Tongue (tissue), 2 donors: ENCODE data around the gene OVCA2. TPM values are rescaled to one million over a fixed set of nuclear protein-coding genes. Genes with fewer than 3 reads are reported as not detected.

ENCODE experiments used
- DNase-seq: peaks from one replicate; pipeline ENCODE4 v3.0.0-alpha.2; 2015
- total RNA-seq: library from RNA; depleted of rRNA; stranded (reverse); fragments of >200 nt; gene quantifications from one replicate; pipeline ENCODE4 v1.2.3, GENCODE V29; 2014

Gene OVCA2
- total RNA-seq, 1 donor from 2014 or later: 25.6 TPM

DNA sequence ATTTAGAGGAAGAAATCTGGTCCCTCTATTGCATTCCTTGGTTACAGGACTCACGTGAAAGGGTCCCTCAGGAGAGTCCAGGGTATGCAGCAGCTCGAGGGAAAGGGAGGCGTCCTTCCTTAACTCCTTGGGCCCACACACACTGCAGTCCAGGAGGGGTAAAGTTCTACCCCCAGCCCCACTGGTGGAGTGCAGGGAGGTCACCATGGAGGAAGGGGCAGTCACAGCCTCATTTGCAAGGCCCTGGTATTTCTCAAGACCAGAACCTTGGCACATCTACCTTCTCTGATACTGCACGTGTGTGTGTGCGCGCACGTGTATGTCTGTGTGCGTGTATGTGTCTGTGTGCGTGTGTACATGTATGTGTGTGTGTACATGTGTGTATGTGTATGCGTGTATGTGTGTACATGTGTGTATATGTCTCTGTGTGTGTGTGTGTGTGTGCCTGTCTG lies 24.2 kb downstream of the OVCA2 start:
- no peak for DNase-seq

DNA sequence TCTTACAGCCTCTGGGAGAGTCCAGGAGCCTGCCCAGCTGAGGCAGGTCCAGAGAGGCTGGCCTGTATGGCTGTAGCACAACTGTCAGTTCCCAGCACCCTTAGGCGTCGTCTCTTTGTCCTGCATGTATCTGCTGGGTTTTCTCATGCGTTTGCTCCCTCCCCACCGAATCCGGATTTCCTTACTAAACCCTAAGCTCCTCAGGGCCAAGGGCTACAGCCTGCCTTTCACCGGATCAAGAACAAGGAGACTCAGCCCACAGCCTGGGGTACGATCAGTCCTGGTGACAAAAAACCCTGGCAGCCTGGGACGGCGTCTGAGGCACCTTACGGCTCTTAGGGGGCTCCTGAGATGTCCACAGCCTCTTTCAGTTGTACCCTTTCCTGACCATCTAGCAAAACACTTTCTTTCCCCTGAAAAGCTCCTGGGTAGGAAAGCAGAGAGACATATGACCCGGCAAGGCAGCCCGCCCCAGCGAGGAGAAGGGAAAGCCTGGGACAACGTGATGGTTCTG lies 25.3 kb downstream of the OVCA2 start:
- peak; percentile 4 for DNase-seq

DNA sequence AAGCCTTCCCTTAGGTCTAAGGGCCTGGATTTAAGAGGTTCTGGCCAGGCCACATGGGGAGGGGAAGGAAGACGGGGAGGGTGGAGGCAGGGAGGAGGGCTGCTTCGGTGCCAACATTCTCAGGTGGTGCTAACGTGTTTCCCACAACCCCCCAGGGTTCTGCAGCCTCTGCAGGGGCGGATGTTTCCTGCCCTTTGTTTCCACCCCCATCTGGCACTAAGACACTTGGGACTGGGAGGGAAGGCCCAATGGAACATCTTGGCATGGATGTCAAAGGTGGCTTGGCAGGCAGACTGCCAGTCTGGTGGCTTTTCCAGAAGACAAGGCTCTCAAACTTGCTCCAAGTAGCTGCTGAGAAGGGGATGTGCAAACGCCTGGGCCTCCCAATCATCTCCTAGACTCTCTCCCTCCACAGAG lies 25.8 kb downstream of the OVCA2 start:
- DNase-seq: peak; percentile 28

DNA sequence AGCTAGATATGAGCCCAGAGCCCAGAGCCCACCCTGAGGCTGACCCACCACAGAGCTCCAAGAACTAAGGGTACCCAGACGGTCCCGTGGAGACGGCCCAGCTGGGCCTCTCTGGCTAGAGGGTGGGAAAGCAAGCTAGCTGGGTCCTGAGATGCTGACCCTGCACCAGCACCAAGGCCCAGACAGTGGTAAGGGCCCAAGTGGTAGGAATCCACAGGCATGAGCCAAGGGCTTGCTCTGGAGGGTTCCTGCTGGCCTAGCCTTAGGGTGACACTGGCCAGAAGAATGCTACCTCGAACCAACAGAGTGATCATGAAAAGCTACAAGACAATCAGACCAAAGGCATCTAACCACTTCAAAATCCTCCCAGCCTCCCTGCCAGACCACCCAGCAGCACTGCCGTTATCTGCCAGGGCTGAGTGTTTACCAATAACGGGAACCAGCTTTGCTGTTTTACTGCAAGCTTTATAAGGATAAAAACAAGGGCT lies 26.3 kb downstream of the OVCA2 start:
- DNase-seq: no peak

DNA sequence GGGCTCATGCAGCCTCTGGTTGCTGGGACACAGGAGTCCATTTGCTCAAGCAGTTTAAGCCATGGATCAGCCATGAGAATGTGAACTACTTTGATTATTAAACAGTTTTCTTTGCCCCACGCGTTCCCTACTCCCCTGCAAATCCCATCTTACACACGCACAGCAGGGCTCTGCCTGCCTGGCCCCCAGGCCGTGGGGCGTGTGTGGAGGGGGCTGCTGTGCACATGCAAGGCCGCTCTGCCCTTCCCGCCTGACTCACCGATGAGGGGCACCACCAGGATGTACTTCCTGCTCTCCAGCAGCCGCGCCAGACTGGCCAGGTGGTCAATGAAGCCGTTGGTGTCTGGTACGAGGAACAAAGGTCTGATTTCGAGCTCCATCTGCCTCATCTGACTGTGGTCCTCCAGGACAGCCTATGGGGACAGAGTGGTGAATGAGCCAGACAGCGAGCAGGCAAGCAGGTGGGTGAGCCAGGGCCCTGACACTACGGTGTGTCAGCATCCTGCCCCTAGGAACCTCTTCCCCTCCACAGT lies 26.8 kb downstream of the OVCA2 start:
- DNase-seq: peak; percentile 8

DNA sequence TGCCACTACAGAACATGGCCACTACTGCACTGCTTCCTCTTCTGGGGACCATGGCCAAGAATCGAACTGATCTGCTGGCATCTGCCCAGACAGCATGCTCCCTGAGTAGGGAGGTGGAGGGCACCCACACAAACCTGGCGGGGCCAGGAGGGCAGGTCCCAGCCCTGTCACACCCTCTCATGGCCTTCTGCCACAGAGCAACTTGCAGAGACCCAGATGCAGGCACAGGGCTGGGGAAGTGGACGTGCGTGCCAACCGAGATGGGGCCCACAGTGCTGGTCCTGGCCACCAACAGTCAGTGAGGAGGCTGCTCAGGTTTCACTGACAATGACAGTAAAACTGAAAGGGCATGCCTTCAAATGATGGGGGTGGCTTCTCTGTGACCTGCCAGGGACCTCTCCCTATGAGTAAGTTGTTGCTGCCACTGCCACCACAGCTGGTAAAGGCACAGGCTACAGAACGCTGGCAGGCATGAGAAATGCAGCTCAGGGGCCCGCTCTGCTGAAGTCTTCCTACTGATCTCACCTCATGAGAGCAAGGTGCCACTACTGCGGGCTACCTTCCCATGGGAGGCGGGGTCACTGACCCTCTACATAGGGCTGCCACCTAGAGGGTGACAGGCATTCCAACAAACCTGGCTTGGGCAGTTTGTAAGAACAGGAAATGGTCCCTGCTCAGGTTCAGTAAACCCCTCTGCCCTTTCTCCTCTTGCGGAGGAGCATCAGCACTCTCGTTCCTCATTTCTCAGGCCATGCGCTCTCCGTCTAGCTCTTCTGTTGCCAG lies 28.6 kb downstream of the OVCA2 start:
- peak; percentile 2 for DNase-seq

DNA sequence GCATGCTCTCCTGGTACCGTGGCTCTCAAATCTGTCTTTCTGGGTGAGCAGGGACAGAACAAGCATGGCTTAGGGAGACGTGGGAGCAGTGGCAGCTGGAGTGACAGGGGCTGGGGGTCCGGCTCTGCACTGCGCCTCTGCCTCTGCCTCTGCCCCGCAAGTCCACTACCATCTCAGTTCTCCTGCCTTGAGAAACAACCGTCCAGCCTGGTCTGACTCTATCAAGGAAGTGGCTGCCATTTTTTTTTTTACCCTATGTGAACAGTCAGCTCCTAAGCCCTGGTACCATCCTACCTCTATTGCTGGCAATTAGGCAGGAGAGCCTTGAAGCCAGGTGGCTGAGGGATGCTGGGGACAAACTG lies 29.2 kb downstream of the OVCA2 start:
- no peak for DNase-seq

DNA sequence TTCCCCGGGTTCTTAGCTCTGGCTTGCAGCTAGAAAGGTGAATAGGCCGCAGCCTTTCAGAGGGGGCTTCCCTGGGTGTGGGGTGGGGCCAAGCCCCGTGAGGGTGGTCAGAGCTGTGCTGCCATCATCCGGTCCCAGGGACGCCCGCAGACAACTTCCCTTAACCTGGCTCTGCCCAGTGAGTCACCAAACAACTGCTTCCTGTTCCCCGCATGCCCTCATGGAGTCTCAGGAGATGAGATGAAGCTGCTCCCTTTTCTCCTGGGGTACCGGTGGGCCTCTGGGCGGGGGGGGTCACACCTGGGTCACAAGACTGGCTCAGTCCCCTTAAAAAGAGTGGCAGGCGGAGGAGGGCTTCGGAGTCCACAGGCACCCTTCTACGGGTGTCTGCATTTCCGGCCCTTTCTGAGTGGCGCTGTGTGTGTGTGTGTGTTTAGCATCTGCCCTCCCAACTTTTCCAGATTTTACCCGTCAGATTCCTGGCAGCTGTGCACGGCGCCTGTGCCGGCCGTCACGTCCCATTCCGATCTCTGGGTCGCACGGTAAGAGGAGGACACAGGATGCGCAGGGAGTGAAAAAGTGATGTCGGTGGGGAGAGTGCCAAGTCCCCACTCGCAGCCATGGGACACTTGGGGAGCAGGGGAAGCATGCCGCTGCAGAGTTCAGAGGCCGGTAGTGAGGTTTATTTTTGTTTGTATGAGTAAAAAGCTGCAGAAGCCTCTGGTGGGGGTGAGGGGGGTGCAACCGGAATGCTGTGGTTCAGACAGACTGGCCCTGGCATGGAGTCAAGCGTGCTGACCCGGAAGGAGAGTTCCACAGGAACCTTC lies 29.8 kb downstream of the OVCA2 start:
- peak; percentile 52 for DNase-seq

DNA sequence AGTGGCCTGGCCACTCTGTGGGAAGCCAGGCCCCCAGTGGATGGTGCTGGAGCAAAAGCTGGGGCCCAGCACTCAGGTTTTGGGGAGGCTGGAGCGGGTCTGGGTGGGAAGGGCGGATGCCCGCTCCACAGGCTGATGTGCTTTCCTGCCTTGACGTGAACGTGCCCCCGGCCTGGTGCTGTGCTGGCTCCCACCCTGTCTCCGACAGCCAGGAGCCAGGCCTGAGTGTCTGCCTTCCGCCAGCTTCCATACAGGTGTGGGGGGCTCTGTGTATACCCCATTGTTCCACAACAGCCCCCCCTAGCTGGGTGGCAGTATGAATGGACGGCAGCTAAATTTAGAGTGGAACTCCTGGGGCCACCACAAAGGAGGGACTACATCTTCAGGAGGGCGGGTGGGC lies 33.1 kb downstream of the OVCA2 start:
- no peak for DNase-seq

DNA sequence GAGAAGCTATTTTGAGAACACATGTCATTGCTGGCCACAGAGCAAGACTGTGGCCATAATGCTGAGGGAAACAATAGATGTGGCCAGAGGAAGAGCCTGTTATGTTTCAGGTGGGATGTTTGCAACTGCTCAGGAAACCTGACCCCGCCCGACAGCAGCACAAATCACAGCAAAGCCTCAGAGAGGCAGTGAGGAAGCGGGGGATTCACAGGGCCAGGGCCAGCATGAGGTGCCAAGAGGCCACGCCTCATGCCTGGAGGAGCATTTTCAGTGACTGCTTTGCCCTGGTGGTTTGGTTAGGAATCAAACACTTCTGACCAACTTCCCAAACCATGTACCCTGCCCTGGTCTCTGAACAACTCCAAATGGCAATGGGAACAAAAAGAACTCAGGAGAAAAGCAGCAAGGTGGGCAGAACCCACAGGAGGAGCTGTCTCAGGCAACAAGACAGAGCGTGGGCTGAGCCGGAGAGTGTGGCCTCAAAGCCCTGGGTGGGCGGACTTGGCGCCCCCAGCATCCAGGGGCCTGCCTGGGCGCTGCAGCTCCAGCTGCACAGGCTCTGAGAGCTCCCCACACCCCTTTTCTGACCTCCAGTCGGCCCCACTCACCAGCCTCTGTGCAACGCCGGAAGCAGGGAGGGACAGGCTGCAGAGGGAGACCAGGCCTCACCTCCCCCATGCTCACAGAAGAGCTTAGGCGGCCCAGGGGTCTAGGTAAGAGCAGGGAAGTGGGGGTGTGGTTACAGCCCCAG lies 33.7 kb downstream of the OVCA2 start:
- DNase-seq: peak; percentile 84

DNA sequence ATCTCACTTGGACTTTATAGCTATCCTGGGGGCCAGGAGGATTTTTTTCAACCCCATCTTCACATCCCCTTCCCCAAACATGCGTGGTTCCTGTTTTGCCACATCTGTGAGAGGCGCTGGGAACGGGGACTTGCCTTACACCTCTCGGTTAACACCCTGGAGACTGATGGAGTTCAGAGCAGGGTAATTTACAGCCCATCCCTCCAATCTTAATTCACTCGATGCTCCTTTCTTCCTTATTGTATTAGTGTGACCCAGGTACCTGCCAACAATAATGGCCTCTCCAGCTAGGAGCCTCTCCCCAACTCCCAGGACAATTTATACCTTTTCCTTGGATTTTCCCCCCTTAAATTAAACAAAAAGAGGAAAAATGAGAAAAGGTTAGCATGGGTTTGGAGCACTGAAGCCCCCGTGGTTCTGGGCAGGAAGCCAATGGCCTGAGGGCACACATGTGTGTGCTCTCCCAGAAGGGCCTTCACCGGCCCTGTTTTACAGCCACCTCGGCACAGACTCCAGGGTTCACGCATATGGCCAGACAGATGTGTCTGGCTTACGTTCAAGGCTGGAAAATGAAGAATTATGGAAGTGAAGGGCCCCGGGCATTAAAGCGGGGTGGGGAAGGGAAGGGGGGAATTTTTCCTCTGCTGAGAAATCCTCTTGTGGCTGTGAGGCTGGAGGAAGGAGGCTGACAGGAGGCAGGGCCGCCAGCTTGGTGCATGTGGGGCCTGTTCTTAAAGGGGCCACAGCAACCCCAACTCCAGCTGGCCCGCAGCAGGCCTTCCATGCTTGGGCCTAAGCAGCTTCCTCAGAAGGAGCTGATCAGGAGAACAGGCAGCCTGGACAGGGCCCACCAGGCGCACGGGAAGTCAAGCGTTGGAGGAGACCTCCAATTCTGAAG lies 34.5 kb downstream of the OVCA2 start:
- DNase-seq: peak; percentile 82

DNA sequence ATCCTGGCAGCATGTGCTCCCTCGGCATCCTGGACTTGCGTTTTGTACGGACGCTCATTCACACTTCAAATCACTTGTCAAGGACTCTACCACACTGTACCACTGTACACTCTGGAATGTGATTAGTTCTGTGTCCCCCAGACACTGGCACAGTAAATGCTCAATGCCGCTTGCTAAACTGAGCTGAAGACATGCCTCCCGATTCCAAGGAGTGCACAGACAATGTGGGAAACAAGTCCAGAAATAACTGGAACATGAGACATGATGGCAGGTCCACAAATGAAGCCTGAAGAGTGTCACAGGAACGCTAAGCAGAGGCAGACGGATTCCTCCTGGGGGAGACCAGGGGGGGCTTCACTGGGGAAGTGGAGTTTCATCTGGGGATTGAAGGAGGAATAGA lies 35.2 kb downstream of the OVCA2 start:
- DNase-seq: no peak

DNA sequence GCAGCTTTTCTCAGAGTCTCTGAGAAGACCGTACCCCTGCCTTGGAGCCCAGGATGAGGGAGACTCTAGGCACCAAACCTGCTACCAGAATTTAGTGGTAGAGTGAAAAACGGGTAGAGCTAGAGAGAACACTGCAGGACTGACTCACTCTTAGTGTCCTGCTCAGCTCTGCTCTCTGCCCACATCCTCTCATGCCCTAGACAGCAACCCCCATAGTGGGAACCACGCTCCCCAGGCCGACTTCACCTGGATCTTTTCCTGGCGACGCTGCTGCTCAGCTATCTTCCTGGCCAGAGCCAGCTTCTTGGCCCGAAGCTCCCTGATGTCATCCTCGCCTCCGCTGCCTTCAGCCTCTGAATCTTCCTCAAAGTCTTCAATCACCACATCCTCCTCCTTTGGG lies 39.7 kb downstream of the OVCA2 start:
- DNase-seq: no peak

DNA sequence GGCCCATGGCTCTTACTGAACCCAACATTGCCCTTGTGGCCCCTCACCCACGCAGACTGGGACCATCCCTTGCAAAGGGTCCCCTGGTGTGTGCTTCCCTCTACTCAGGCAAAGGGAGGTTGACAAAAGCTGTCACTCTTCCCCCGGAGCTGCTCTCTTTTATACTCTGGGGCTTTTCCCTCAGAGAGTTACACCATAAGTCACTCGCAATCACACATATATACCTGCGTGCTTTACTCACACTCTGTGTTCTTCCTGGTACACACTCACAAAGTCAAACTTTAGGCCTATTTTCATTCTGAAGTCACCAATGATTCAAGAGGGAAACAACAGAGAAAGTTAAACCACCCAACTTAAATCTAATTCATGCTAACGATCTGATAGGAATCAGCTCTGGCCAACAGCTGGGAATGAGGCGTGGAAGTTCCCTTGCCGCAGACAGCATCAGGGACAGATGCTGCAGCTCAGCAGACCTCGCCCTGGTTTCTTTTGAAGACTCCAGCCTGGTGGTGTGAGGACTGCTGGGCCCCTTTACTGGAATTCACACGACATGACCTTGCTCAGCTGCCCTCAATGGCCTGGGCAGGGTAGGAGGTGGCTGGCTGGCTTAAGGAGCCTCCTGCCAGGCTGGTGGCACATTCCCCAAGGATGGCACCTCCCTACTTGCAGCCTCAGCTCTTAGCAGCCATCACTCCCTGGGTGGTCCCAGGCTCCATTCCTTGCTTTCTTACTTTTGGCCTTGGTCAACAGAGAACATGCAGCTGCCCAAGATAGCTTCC lies 40.4 kb downstream of the OVCA2 start:
- DNase-seq: no peak

DNA sequence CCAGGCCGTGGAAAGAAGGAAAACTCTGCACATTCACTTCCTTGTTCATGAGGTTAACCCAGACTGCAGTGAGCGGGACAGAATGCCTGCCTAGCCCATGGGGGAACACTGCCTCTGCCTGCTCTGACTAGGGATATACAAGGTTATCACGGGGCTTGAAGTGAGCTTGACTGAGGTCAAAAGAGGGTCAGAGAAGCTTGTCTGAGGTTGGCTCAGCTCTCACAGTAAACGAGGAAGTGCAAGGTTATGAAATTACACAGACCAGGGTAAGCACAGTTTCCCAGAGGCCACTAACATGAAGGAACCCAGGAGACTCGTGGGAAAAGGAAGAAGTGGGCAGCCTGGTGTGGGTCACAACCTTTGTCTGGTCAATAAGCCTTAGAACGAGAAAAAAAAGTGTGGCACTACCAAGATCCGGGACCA lies 41.8 kb downstream of the OVCA2 start:
- DNase-seq: no peak

DNA sequence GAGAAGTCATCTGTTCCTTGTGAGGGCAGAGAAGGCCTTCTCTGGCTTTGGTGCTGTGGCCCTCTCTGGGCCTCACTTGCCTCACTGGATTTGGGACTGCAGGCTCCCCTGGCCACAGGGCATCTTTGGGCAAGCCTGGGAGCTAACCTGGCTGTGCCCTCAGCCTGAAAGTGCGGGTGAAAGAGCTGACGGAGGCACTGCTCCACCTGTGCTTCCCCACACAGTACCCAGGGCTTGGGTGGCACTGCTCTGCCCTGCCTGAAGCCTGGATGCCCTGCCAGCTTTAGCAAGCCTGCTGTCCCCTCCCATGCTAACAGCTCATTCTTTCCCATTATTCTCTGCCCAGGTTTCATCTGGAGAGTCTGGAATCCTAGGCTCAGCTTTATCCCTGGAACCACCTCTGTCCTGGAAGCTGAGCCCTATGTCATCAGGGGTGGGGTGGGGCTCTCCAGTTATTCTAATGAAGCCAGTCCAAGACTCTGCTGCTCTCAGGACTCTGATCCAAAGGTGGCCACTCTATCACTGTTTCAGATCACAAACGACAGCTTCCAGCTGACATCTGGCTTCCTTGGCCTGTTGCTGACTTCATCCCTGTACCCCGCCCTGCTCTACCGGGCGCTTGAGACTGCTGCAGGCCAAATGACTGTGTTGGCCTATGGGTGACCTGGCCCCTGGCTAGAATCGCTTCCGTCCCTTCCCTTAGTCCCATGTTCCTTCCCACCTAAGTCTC lies 42.4 kb downstream of the OVCA2 start:
- no peak for DNase-seq

DNA sequence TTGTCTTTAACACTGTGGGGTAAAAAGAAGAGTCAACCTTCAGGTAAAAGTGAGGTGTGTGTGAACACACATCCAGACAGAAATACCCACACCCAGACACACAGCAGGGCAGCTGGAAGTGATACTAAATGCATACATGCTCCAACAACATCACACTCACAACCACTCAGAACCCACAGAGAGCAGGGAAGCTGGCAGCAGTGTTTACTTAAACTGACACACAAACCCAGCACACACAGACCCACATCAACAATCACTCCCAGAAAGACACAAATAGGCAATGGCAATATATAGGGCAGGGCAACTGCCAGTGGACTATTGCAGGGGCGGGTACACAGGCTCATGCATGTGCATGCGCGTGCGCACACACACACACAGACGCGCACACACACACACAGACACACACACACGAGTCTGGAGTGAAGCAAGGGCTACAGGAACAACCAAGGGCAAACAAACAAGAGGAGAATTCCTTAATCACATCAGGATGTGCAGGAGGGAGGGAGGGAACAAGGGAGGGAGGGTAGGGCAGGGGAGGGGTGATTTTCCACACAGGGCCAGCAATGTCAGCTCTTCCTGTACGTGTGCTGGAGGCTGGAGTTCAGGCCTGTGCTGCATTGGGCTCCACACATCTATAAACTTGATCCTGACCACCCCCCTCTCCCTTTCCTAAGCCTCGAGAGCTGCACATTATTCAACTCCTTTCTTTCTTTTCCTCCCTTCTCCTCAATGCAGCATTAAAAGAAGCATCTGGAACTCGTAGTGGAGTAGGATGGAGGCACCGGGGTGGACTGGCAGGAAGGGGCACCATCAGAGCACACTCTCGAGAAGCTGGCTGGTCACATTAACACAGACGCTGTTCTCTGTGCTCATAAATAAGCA lies 43.2 kb downstream of the OVCA2 start:
- peak; percentile 78 for DNase-seq

DNA sequence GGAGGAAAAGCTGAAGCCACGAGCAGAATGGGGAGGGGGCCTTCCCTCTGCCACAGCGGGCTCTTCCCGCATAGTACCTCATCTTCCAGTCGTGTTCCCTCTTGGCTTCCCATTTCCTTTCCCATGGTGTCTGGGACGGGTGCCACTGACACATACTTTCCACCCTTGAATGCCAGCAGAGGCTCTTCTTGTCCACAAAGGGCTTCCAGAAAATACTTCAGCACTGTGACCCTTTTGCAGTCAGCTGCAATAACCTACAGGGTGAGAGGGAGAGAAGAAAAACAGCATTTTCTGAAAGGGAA lies 43.8 kb downstream of the OVCA2 start:
- peak; percentile 69 for DNase-seq

DNA sequence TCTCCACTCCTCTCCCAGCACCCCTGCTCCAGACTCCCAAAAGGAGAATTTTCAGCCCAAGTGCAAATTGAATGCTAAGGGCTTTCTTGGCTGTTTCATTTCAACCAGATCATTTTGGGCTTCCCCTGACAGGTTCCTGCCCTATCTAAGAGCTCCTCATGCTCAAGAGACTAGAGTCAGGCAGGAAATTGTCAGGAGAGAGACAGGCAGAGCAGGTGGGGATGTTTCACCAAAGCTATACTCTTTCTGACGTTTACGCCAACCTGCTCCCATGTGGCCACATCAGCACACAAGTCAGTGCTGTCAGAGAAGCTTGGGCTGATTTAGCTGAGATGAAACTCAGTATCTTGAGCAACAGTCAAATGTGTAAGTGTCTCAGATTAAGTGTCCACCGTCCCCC lies 44.5 kb downstream of the OVCA2 start:
- no peak for DNase-seq
